Neural progenitor cell (in vitro differentiated cells): ENCODE data around the gene PRDM16. TPM values are rescaled to one million over a fixed set of nuclear protein-coding genes. Genes with fewer than 3 reads are reported as not detected.

ENCODE experiments used
- DNase-seq: peaks from one replicate; pipeline ENCODE4 v3.0.0-alpha.2; 2016; ENCODE audit warnings: low spot score
- H2AFZ ChIP-seq: fragments of 200-600 bp; sonication (generic); replicated peaks from 2 replicates; pipeline ENCODE4 v1.6.1; 2016; ENCODE audit warnings: antibody characterized with exemption
- H3F3A ChIP-seq: fragments of 200-600 bp; sonication (generic); 2 replicates; pipeline ENCODE4 v1.6.1; 2016; ENCODE audit warnings: antibody characterized with exemption, low read depth
- H3K27ac ChIP-seq: fragments of 200-600 bp; sonication (generic); 2 replicates; pipeline ENCODE4 v1.5.1; 2016; ENCODE audit warnings: mild to moderate bottlenecking
- H3K27me3 ChIP-seq: fragments of 200-600 bp; sonication (generic); 2 replicates; pipeline ENCODE4 v1.6.1; 2016; ENCODE audit warnings: mild to moderate bottlenecking, moderate library complexity
- H3K36me3 ChIP-seq: fragments of 200-600 bp; sonication (generic); 2 replicates; pipeline ENCODE4 v1.5.1; 2016
- H3K4me1 ChIP-seq: fragments of 200-600 bp; sonication (generic); 2 replicates; pipeline ENCODE4 v1.6.1; 2016; ENCODE audit warnings: mixed run types
- H3K4me2 ChIP-seq: fragments of 200-600 bp; sonication (generic); 2 replicates; pipeline ENCODE4 v1.6.1; 2016
- H3K4me3 ChIP-seq: fragments of 200-600 bp; sonication (generic); 2 replicates; pipeline ENCODE4 v1.5.1; 2016
- H3K79me2 ChIP-seq: fragments of 200-600 bp; sonication (generic); 2 replicates; pipeline ENCODE4 v1.6.1; 2016; ENCODE audit warnings: low read depth
- H3K9ac ChIP-seq: fragments of 200-600 bp; sonication (generic); 2 replicates; pipeline ENCODE4 v1.6.1; 2016
- H3K9me3 ChIP-seq: fragments of 200-600 bp; sonication (generic); 2 replicates; pipeline ENCODE4 v1.5.1; 2016; ENCODE audit warnings: low read depth
- H4K20me1 ChIP-seq: fragments of 200-600 bp; sonication (generic); 2 replicates; pipeline ENCODE4 v1.6.1; 2016; ENCODE audit warnings: low read depth
- H3K27ac Mint-ChIP-seq: 3 replicates; pipeline ENCODE4 v1.8.0; 2021; ENCODE audit warnings: mixed read lengths
- H3K27me3 Mint-ChIP-seq: 2 replicates; pipeline ENCODE4 v1.8.0; 2022; ENCODE audit warnings: low read depth, mild to moderate bottlenecking, inconsistent platforms, moderate library complexity, mixed read lengths; ENCODE audit not compliant: insufficient read depth
- H3K36me3 Mint-ChIP-seq: 3 replicates; pipeline ENCODE4 v1.8.0; 2021; ENCODE audit warnings: mixed read lengths
- H3K4me1 Mint-ChIP-seq: 3 replicates; pipeline ENCODE4 v1.8.0; 2021; ENCODE audit warnings: mixed read lengths
- H3K4me3 Mint-ChIP-seq: 3 replicates; pipeline ENCODE4 v1.8.0; 2021; ENCODE audit warnings: mild to moderate bottlenecking, moderate library complexity, mixed read lengths
- H3K9me3 Mint-ChIP-seq: 3 replicates; pipeline ENCODE4 v1.8.0; 2020; ENCODE audit warnings: mixed read lengths
- EZH2 ChIP-seq: fragments of 200-600 bp; sonication (generic); IDR thresholded peaks from 2 replicates; pipeline ENCODE4 v1.6.1; 2017; ENCODE audit warnings: antibody characterized with exemption, mild to moderate bottlenecking, moderate library complexity
- EZH2phosphoT487 ChIP-seq: fragments of 200-600 bp; sonication (generic); IDR thresholded peaks from 2 replicates; pipeline ENCODE4 v1.6.1; 2017; ENCODE audit warnings: antibody characterized with exemption
- total RNA-seq: library from RNA; depleted of rRNA; stranded (reverse); fragments of >200 nt; gene quantifications from 2 replicates; pipeline ENCODE4 v1.2.3, GENCODE V29; 2015; ENCODE audit warnings: low replicate concordance
- TF ChIP-seq, protein P1 (sequence below): fragments of 200-600 bp; sonication (generic); IDR thresholded peaks from 2 replicates; pipeline ENCODE4 v1.5.1; 2017; ENCODE audit warnings: antibody characterized with exemption, mild to moderate bottlenecking

PRDM16 gene
- total RNA-seq, 1 donor from 2014 or later: 1.9 TPM

GRCh38 chr1:3427711-3428704, 359.0 kb downstream of the PRDM16 start:
- no peak overlapping the region for H2AFZ ChIP-seq
- Mint-ChIP-seq H3K9me3 (no peaks in the 10 kb centered on the region), H3K36me3 (peaks cover 3% of the 10 kb centered on the region), H3K4me3 (no peak overlapping the region), H3K27ac (no peak overlapping the region), H3K27me3 (peaks cover 6% of the 10 kb centered on the region), H3K4me1 (peaks cover 18% of the 10 kb centered on the region)
- H3K36me3 ChIP-seq: no peaks in the 10 kb centered on the region
- no peak overlapping the region for H3K9ac ChIP-seq
- TF ChIP-seq EZH2: no peak
- no peak for TF ChIP-seq EZH2phosphoT487
- TF ChIP-seq, protein P1, sequence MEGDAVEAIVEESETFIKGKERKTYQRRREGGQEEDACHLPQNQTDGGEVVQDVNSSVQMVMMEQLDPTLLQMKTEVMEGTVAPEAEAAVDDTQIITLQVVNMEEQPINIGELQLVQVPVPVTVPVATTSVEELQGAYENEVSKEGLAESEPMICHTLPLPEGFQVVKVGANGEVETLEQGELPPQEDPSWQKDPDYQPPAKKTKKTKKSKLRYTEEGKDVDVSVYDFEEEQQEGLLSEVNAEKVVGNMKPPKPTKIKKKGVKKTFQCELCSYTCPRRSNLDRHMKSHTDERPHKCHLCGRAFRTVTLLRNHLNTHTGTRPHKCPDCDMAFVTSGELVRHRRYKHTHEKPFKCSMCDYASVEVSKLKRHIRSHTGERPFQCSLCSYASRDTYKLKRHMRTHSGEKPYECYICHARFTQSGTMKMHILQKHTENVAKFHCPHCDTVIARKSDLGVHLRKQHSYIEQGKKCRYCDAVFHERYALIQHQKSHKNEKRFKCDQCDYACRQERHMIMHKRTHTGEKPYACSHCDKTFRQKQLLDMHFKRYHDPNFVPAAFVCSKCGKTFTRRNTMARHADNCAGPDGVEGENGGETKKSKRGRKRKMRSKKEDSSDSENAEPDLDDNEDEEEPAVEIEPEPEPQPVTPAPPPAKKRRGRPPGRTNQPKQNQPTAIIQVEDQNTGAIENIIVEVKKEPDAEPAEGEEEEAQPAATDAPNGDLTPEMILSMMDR: no peak
- no peaks in the 10 kb centered on the region for H4K20me1 ChIP-seq
- no peaks in the 10 kb centered on the region for H3F3A ChIP-seq
- no peak for DNase-seq
- H3K9me3 ChIP-seq: no peaks in the 10 kb centered on the region
- no peak overlapping the region for H3K27ac ChIP-seq
- H3K27me3 ChIP-seq: no peaks in the 10 kb centered on the region
- H3K4me3 ChIP-seq: no peak overlapping the region
- H3K4me1 ChIP-seq: peaks cover 9% of the 10 kb centered on the region
- no peaks in the 10 kb centered on the region for H3K79me2 ChIP-seq
- H3K4me2 ChIP-seq: no peak overlapping the region

- no peaks in the 10 kb centered on the region for H3K36me3 ChIP-seq
These were observed 359.9 kb downstream of the PRDM16 start for GRCh38 chr1:3428899-3429298.

DNA sequence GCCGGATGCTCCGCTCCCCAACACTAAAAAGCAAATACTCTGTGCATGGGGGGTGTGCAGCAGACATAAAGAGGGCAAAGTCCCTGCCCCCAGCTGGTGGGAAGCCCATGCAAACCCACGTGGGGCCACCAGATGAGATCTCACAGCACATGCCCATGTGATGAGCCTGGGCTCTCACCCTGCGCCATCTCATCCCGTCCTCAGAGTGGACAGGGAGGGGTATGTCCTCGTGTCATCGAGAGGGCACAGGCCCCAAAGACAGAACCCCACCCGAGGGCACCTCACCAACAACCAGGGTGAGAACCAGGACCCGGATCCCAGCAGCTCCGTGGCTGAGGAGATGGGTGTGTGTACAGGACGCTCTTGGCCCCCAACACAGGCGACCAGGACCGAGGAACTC, 360.3 kb downstream of the PRDM16 start:
- no peaks in the 10 kb centered on the region for H3K36me3 ChIP-seq
- no peak for TF ChIP-seq EZH2
- no peak for TF ChIP-seq EZH2phosphoT487
- TF ChIP-seq, protein P1: no peak
- no peak overlapping the region for H3K27ac ChIP-seq
- H4K20me1 ChIP-seq: no peaks in the 10 kb centered on the region
- Mint-ChIP-seq H3K27me3 (peaks cover 6% of the 10 kb centered on the region), H3K9me3 (no peaks in the 10 kb centered on the region), H3K4me1 (peaks cover 15% of the 10 kb centered on the region), H3K4me3 (no peak overlapping the region), H3K27ac (no peak overlapping the region), H3K36me3 (peaks cover 3% of the 10 kb centered on the region)
- no peak overlapping the region for H3K9ac ChIP-seq
- H3K4me2 ChIP-seq: no peak overlapping the region
- no peak overlapping the region for H3K4me3 ChIP-seq
- no peak for DNase-seq
- no peak overlapping the region for H2AFZ ChIP-seq
- H3K9me3 ChIP-seq: no peaks in the 10 kb centered on the region
- H3K4me1 ChIP-seq: peaks cover 9% of the 10 kb centered on the region
- no peaks in the 10 kb centered on the region for H3K79me2 ChIP-seq
- no peaks in the 10 kb centered on the region for H3K27me3 ChIP-seq
- no peaks in the 10 kb centered on the region for H3F3A ChIP-seq

More at GRCh38 chr1:3428899-3429298, 359.9 kb downstream of the PRDM16 start:
- Mint-ChIP-seq H3K27ac (no peak overlapping the region), H3K4me1 (peaks cover 18% of the 10 kb centered on the region), H3K4me3 (no peak overlapping the region), H3K36me3 (peaks cover 3% of the 10 kb centered on the region), H3K27me3 (peaks cover 6% of the 10 kb centered on the region), H3K9me3 (no peaks in the 10 kb centered on the region)
- Histone ChIP-seq H3K4me2 (no peak overlapping the region), H3K9ac (no peak overlapping the region), H3K4me1 (peaks cover 9% of the 10 kb centered on the region), H4K20me1 (no peaks in the 10 kb centered on the region), H3K27me3 (no peaks in the 10 kb centered on the region), H3K4me3 (no peak overlapping the region), H2AFZ (no peak overlapping the region), H3F3A (no peaks in the 10 kb centered on the region), H3K9me3 (no peaks in the 10 kb centered on the region), H3K27ac (no peak overlapping the region), H3K79me2 (no peaks in the 10 kb centered on the region)
- DNase-seq: no peak
- TF ChIP-seq EZH2 (no peak), EZH2phosphoT487 (no peak)
- TF ChIP-seq, protein P1: no peak
